Breast epithelium (tissue), 3 donors: ENCODE results near the gene C1QTNF1.

ENCODE experiments used
- CTCF ChIP-seq, 3 donors: fragments of 450-650 bp; IDR thresholded peaks; one replicate each; pipeline ENCODE4 v1.5.1; 2016 to 2017; ENCODE audit warnings: antibody characterized with exemption in 3 of 3, mild to moderate bottlenecking in 3 of 3, moderate library complexity in 3 of 3
- POLR2A ChIP-seq: fragments of 450-650 bp; IDR thresholded peaks from one replicate; pipeline ENCODE4 v1.6.1; 2016; ENCODE audit warnings: antibody characterized with exemption, mild to moderate bottlenecking, moderate library complexity
- POLR2AphosphoS5 ChIP-seq, 3 donors: sonication (generic); formaldehyde crosslinking; IDR thresholded peaks; one replicate each; pipeline ENCODE4 v1.6.1; 2017; ENCODE audit warnings: antibody characterized with exemption in 3 of 3

GRCh38 chr17:79086609-79087427 is 62.8 kb downstream of the C1QTNF1 start:
- TF ChIP-seq POLR2A = no peak
- TF ChIP-seq CTCF (IDR thresholded peaks at IDR 0.05) = no peak
- TF ChIP-seq POLR2AphosphoS5 (IDR thresholded peaks at IDR 0.05) = no peak
